Neural crest cell (in vitro differentiated cells): ENCODE data around the gene SCUBE3. TPM values are rescaled to one million over a fixed set of nuclear protein-coding genes. Genes with fewer than 3 reads are reported as not detected.

Source experiments
- DNase-seq: peaks from one replicate; pipeline ENCODE4 v3.0.0; 2021; ENCODE audit warnings: low read depth, mixed read lengths, low spot score
- H3K27ac Mint-ChIP-seq: one replicate; pipeline ENCODE4 v1.8.0; 2021; ENCODE audit warnings: mild to moderate bottlenecking, mixed read lengths; ENCODE audit not compliant: unreplicated experiment
- H3K27me3 Mint-ChIP-seq: 2 replicates; pipeline ENCODE4 v1.8.0; 2021; ENCODE audit warnings: low read depth, mild to moderate bottlenecking, mixed read lengths
- H3K36me3 Mint-ChIP-seq: 2 replicates; pipeline ENCODE4 v1.8.0; 2021; ENCODE audit warnings: low read depth, mild to moderate bottlenecking, mixed read lengths
- H3K4me1 Mint-ChIP-seq: 2 replicates; pipeline ENCODE4 v1.8.0; 2021; ENCODE audit warnings: mixed read lengths
- H3K4me3 Mint-ChIP-seq: one replicate; pipeline ENCODE4 v1.8.0; 2021; ENCODE audit warnings: mild to moderate bottlenecking, mixed read lengths
- H3K9me3 Mint-ChIP-seq: 2 replicates; pipeline ENCODE4 v1.8.0; 2021; ENCODE audit warnings: mixed read lengths
- total RNA-seq: library from RNA; stranded (reverse); gene quantifications from 2 replicates; pipeline ENCODE4 v1.2.1, GENCODE V29; 2021
- TF ChIP-seq, protein P1 (sequence below): fragments of 200-600 bp; sonication (generic); conservative IDR thresholded peaks from 2 replicates; pipeline ENCODE4 v1.5.0; 2021; ENCODE audit warnings: antibody characterized with exemption, mild to moderate bottlenecking

SCUBE3 gene
- total RNA-seq, 1 donor from 2014 or later, result 22.5 TPM

DNA sequence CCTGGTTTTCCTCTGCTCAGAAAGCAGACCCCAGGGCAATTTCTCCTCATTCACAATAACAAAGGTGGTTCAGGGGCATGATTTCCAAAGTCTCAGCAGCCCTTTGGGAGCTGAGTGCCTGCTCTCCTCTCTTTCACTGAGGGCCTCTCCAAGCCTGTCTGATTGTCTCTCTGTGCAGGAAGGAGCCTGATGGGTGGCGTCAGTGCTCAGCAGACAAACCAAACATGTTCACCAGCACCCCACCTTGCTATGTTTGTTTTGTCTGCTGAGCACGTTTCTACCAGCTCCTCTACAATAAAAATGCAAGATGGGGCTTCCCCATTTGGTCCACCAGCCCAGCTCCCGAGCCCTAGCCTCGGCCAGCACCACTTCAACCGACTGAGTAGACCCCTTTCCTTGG lies 47.2 kb upstream of the SCUBE3 start:
- Mint-ChIP-seq H3K9me3 (peaks cover 6% of the 10 kb centered on the region), H3K27ac (peak overlapping the region; percentile 27), H3K4me3 (no peak overlapping the region), H3K4me1 (peaks cover 15% of the 10 kb centered on the region), H3K27me3 (no peaks in the 10 kb centered on the region), H3K36me3 (no peaks in the 10 kb centered on the region)
- no peak for DNase-seq
- TF ChIP-seq, protein P1, sequence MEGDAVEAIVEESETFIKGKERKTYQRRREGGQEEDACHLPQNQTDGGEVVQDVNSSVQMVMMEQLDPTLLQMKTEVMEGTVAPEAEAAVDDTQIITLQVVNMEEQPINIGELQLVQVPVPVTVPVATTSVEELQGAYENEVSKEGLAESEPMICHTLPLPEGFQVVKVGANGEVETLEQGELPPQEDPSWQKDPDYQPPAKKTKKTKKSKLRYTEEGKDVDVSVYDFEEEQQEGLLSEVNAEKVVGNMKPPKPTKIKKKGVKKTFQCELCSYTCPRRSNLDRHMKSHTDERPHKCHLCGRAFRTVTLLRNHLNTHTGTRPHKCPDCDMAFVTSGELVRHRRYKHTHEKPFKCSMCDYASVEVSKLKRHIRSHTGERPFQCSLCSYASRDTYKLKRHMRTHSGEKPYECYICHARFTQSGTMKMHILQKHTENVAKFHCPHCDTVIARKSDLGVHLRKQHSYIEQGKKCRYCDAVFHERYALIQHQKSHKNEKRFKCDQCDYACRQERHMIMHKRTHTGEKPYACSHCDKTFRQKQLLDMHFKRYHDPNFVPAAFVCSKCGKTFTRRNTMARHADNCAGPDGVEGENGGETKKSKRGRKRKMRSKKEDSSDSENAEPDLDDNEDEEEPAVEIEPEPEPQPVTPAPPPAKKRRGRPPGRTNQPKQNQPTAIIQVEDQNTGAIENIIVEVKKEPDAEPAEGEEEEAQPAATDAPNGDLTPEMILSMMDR, result no peak

DNA sequence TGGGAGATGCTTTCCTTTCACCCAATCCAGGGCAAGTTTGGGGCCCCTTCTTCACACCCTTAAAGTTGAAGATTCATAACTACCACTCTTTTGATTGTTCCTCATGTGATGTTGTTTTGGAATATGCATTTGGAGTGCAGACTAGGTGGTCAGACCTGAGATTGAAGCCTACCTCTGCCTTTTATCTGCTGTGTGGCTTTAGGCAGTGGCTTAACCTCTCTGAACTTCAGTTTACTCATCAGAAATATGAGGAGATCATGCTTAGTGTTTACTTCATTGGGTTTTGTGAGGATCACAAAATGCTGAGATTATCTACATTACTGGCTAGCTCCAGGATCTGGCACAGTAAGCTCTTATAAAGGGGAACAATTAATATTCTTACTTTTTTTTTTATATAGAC lies 46.3 kb upstream of the SCUBE3 start:
- DNase-seq, result no peak
- TF ChIP-seq, protein P1, result no peak
- H3K27me3 Mint-ChIP-seq, result no peaks in the 10 kb centered on the region
- no peak overlapping the region for H3K4me3 Mint-ChIP-seq
- H3K4me1 Mint-ChIP-seq, result peaks cover 15% of the 10 kb centered on the region
- peaks cover 6% of the 10 kb centered on the region for H3K9me3 Mint-ChIP-seq
- no peak overlapping the region for H3K27ac Mint-ChIP-seq
- no peaks in the 10 kb centered on the region for H3K36me3 Mint-ChIP-seq

DNA sequence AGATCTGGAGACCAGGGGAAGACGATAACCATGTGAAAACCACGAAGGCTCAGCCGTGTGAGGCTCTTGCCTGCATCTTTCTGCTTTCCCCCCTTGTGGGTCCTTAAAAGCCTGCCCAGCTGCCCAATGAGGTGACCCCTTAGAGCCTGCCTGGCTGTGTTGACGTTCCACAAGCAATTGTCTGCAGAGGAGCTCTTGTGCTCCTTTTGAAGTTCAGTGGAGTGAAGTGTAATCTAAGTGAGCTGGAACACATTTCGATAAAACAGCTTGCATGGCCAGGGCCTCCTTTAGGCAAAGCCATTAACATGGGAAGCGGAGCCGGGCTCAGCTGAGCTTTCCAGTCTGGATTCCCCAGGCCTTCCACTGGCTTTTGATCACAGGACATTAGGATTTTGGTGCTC lies 45.3 kb upstream of the SCUBE3 start:
- Mint-ChIP-seq H3K27ac (peak overlapping the region; percentile 9), H3K27me3 (no peaks in the 10 kb centered on the region), H3K36me3 (no peaks in the 10 kb centered on the region), H3K4me1 (peaks cover 18% of the 10 kb centered on the region), H3K9me3 (peaks cover 6% of the 10 kb centered on the region), H3K4me3 (no peak overlapping the region)
- TF ChIP-seq, protein P1, result no peak
- no peak for DNase-seq

DNA sequence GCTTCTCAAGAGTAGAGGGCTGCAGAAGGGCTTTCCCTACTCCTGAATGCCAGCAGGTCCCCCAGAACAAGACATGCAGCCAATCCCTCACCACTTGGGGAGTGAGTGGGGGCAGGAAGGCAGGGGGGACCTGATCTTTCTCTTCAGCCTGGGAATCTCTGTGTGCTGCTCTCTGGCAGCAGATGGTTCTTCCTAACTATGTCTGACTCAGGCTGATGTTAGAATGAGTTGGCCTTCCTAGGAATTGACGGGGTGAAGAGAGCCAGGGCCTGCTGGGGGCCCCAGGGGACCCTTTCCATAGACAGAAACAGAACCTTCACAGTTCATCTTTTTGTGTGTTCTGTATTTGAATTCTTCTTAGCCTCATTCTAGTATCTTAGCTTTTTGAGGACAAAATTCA lies 43.6 kb upstream of the SCUBE3 start:
- Mint-ChIP-seq H3K27ac (no peak overlapping the region), H3K36me3 (no peaks in the 10 kb centered on the region), H3K9me3 (peaks cover 6% of the 10 kb centered on the region), H3K4me3 (no peak overlapping the region), H3K27me3 (no peaks in the 10 kb centered on the region), H3K4me1 (peaks cover 25% of the 10 kb centered on the region)
- TF ChIP-seq, protein P1, result no peak
- no peak for DNase-seq

DNA sequence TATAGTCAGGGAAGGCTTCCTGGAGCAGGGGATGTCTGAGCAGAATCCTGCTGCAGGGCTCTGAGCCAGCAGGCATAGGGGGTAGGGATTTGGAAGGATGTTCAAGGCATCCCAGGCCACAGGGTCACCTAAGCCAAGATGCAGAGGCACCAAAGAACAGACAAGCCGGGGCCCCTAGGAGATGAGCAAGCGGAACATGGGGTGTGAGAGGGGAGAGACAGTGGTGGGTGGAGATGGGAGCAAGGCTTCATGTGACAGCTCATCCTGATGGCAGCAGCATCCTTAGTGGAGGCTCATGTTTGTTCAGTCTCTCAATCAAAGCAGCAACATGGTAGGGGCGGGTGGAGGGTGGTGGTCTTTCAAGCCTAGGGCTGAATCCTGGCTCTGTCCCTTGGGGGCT lies 42.9 kb upstream of the SCUBE3 start:
- Mint-ChIP-seq H3K36me3 (no peaks in the 10 kb centered on the region), H3K27me3 (no peaks in the 10 kb centered on the region), H3K4me3 (no peak overlapping the region), H3K4me1 (peaks cover 25% of the 10 kb centered on the region), H3K27ac (no peak overlapping the region), H3K9me3 (peaks cover 6% of the 10 kb centered on the region)
- DNase-seq, result no peak
- TF ChIP-seq, protein P1, result no peak

DNA sequence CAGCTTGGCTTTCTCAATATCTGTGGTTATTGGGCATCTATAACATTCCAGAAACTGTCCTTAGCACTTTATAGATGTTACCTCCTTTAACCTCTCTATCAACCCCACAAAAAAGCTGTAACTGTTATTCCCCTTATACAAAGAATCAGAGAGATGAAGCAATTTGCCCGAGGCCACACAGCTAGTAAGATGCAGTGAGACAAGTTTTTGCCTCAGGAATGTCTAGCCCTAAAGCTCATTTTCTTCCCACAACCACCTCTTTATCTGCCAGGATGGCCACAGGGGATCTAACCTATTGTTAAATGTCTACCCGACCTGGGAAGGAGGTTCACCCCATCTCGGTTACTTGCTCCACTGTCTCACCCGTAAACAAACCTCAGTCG lies 40.7 kb upstream of the SCUBE3 start:
- Mint-ChIP-seq H3K36me3 (no peaks in the 10 kb centered on the region), H3K9me3 (peaks cover 6% of the 10 kb centered on the region), H3K27ac (no peak overlapping the region)

More for the DNA sequence above, 40.7 kb upstream of the SCUBE3 start:
- H3K27me3 Mint-ChIP-seq, result no peaks in the 10 kb centered on the region
- H3K4me1 Mint-ChIP-seq, result peaks cover 24% of the 10 kb centered on the region
- TF ChIP-seq, protein P1, result no peak
- DNase-seq, result no peak
- H3K4me3 Mint-ChIP-seq, result no peak overlapping the region
